SK-N-SH (cell line): Measurements from ENCODE around the gene ASCL2. TPM values are rescaled to one million over a fixed set of nuclear protein-coding genes. Genes with fewer than 3 reads are reported as not detected.

Experiments
- CTCF ChIA-PET: fragments of 300-600, 350-600 bp; formaldehyde crosslinking; extraction: SDS; loops from one replicate; lab custom pipeline; 2021; lab: Yijun Ruan, JAX
- POLR2A ChIA-PET: fragments of 350-600 bp; sonication (Branson Sonifier 250); formaldehyde crosslinking; extraction: SDS; loops from one replicate; lab custom pipeline; 2020; ENCODE audit warnings: antibody characterized with exemption, inconsistent platforms; lab: Yijun Ruan, JAX
- DNase-seq: peaks from one replicate; pipeline ENCODE4 v3.0.0; 2012
- H2AFZ ChIP-seq: fragments of 200-600 bp; sonication (generic); 2 replicates; pipeline ENCODE4 v1.8.1; 2016; ENCODE audit warnings: antibody characterized with exemption, mild to moderate bottlenecking, low read depth
- H3F3A ChIP-seq: fragments of 200-600 bp; sonication (generic); replicated peaks from 2 replicates; pipeline ENCODE3; 2016; ENCODE audit warnings: antibody characterized with exemption, mild to moderate bottlenecking; ENCODE audit not compliant: insufficient read depth
- H3K27ac ChIP-seq, 2 experiments: fragments of 200-500 bp in 1 of 2; fragments of 200-600 bp in 1 of 2; sonication (Bioruptor generic) in 1 of 2; sonication (generic), shearing (Covaris generic) in 1 of 2; 2 replicates each; pipeline versions ENCODE4 v1.5.1 to v1.6.1; 2014 to 2016; ENCODE audit warnings: low read depth in 2 of 2, inconsistent platforms in 1 of 2, low read length in 1 of 2, mild to moderate bottlenecking in 1 of 2, mixed read lengths in 1 of 2
- H3K27me3 ChIP-seq: fragments of 200-600 bp; sonication (generic), shearing (Covaris generic); 2 replicates; pipeline ENCODE4 v1.6.1; 2016; ENCODE audit warnings: mixed run types; ENCODE audit not compliant: insufficient read depth
- H3K36me3 ChIP-seq, 2 experiments: fragments of 200-500 bp in 1 of 2; fragments of 200-600 bp in 1 of 2; sonication (Bioruptor generic) in 1 of 2; sonication (generic) in 1 of 2; replicated peaks in 1 of 2; 2 replicates each; pipeline versions ENCODE3 to v1.5.1; 2014 to 2016; ENCODE audit warnings: low read length in 1 of 2, mild to moderate bottlenecking in 1 of 2; ENCODE audit not compliant: insufficient read depth in 2 of 2, control insufficient read depth in 1 of 2
- H3K4me1 ChIP-seq, 2 experiments: fragments of 200-500 bp in 1 of 2; fragments of 200-600 bp in 1 of 2; sonication (Bioruptor generic) in 1 of 2; sonication (generic), shearing (Covaris generic) in 1 of 2; 2 replicates each; pipeline versions ENCODE4 v1.5.1 to v1.6.1; 2014 to 2016; ENCODE audit warnings: low read depth in 1 of 2, low read length in 1 of 2, mixed run types in 1 of 2; ENCODE audit not compliant: insufficient read depth in 2 of 2, control insufficient read depth in 1 of 2
- H3K4me2 ChIP-seq: fragments of 200-600 bp; sonication (generic), shearing (Covaris generic); 2 replicates; pipeline ENCODE4 v1.6.1; 2017; ENCODE audit warnings: mixed run types
- H3K4me3 ChIP-seq, 2 experiments: fragments of 200-500 bp in 1 of 2; fragments of 200-600 bp in 1 of 2; sonication (Bioruptor generic) in 1 of 2; sonication (generic), shearing (Covaris generic) in 1 of 2; 2 replicates each; pipeline versions ENCODE4 v1.5.1 to v1.8.1; 2014 to 2016; ENCODE audit warnings: low read depth in 2 of 2, inconsistent platforms in 1 of 2, low read length in 1 of 2, mild to moderate bottlenecking in 1 of 2, mixed read lengths in 1 of 2, moderate library complexity in 1 of 2
- H3K79me2 ChIP-seq: fragments of 200-600 bp; sonication (generic); 2 replicates; pipeline ENCODE4 v1.8.1; 2017; ENCODE audit warnings: mild to moderate bottlenecking; ENCODE audit not compliant: insufficient read depth
- H3K9ac ChIP-seq: fragments of 200-600 bp; sonication (generic); 2 replicates; pipeline ENCODE4 v1.6.1; 2017; ENCODE audit warnings: mixed run types
- H3K9me2 ChIP-seq: fragments of 200-600 bp; sonication (generic); 2 replicates; pipeline ENCODE4 v1.6.1; 2017; ENCODE audit warnings: mixed run types
- H3K9me3 ChIP-seq: fragments of 200-600 bp; sonication (generic); 2 replicates; pipeline ENCODE4 v1.6.1; 2017; ENCODE audit warnings: mixed run types, mild to moderate bottlenecking, moderate library complexity
- H4K20me1 ChIP-seq: fragments of 200-600 bp; sonication (generic); 2 replicates; pipeline ENCODE4 v1.6.1; 2017; ENCODE audit warnings: mild to moderate bottlenecking, mixed run types; ENCODE audit not compliant: insufficient read depth
- FOXM1 ChIP-seq: IDR thresholded peaks from 2 replicates; pipeline ENCODE4 v1.4.0; 2012; ENCODE audit warnings: low read depth, mild to moderate bottlenecking
- MXI1 ChIP-seq: IDR thresholded peaks from 2 replicates; pipeline ENCODE4 v1.6.1; 2012; ENCODE audit warnings: mild to moderate bottlenecking, low read depth, low read length, improper control_type of control experiment
- POLR2AphosphoS5 ChIP-seq: IDR thresholded peaks from 2 replicates; pipeline ENCODE4 v1.6.1; 2012; ENCODE audit warnings: low read depth, low read length
- RFX5 ChIP-seq: IDR thresholded peaks from 2 replicates; pipeline ENCODE4 v1.6.1; 2012; ENCODE audit warnings: mild to moderate bottlenecking, improper control_type of control experiment, low read length
- SMC3 ChIP-seq: IDR thresholded peaks from 2 replicates; pipeline ENCODE4 v1.6.1; 2012; ENCODE audit warnings: low read depth, low read length, improper control_type of control experiment
- TAF1 ChIP-seq: IDR thresholded peaks from 2 replicates; pipeline ENCODE4 v1.6.1; 2012; ENCODE audit warnings: low read depth, mild to moderate bottlenecking, low read length, moderate library complexity, borderline replicate concordance
- WGBS: methylation state at CpG from one replicate; pipeline ENCODE4 v1.1.6; 2017; ENCODE audit warnings: low lambda C conversion rate; 5-methylcytosine and 5-hydroxymethylcytosine counted together
- polyA plus RNA-seq, 3 experiments: library from polyadenylated mRNA; depleted of rRNA; stranded (reverse); fragments of >200 nt; gene quantifications; 2 replicates each; pipeline ENCODE4 v1.2.3, GENCODE V29; 2012
- TF ChIP-seq, protein P1 (sequence below): IDR thresholded peaks from 2 replicates; pipeline ENCODE4; 2012
- TF ChIP-seq, protein P2 (sequence below): fragments of 200-600 bp; sonication (generic); IDR thresholded peaks from 2 replicates; pipeline ENCODE4 v1.6.1; 2017; ENCODE audit warnings: antibody characterized with exemption, mild to moderate bottlenecking, moderate library complexity
- TF ChIP-seq, protein P3 (sequence below): IDR thresholded peaks from 2 replicates; pipeline ENCODE4 v1.4.0; 2012; ENCODE audit warnings: low read depth, borderline replicate concordance
- TF ChIP-seq, protein P4 (sequence below): IDR thresholded peaks from 2 replicates; pipeline ENCODE4 v1.4.0; 2012; ENCODE audit warnings: low read depth, borderline replicate concordance

ASCL2 gene
- polyA plus RNA-seq, 1 of the 3 experiments (the other 2 are of a cell fraction): not detected

DNA sequence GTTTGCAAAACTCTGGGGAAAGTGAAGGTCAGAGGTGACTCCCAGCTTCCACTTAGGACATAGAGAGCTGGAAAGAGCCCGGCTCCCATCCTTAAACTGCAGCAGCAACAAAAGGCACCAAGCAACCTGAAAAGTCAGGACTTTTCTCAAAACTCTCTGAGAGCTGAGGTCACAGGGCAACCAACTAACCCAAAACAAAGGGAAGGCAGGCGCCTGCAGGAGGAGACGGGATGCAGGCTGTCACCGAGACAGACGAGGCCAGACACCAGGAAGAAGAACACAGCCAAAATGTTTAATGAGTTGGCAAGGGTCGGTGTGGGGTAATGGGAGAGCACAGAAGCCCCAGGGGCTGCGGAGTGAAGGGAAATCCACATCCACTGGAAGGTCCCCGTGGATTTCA, 19.9 kb downstream of the ASCL2 start:
- H3K9me3 ChIP-seq: no peaks in the 10 kb centered on the region
- no peaks in the 10 kb centered on the region for H3F3A ChIP-seq
- TF ChIP-seq SMC3: no peak
- H3K27me3 ChIP-seq: no peaks in the 10 kb centered on the region
- no peaks in the 10 kb centered on the region for H3K79me2 ChIP-seq
- no peaks in the 10 kb centered on the region for H3K36me3 ChIP-seq
- no peak overlapping the region for H3K4me3 ChIP-seq
- DNase-seq: no peak
- H3K4me1 ChIP-seq: peaks cover 0 to 6% of the 10 kb centered on the region in 2 experiments; a peak in 1 of 4 replicates
- H3K9me2 ChIP-seq: no peaks in the 10 kb centered on the region
- no peaks in the 10 kb centered on the region for H4K20me1 ChIP-seq
- POLR2A ChIA-PET: no interaction called here
- CTCF ChIA-PET: interaction anchor here (1.2 kb wide), 1 partner anchor 56 kb away, joined by 3 read pairs; no protein-coding TSS in a partner anchor
- no peak overlapping the region for H3K27ac ChIP-seq
- no peak overlapping the region for H2AFZ ChIP-seq
- WGBS: 46% methylated on average over 8 of the region's 8 CpGs
- no peak overlapping the region for H3K9ac ChIP-seq
- H3K4me2 ChIP-seq: no peak overlapping the region

DNA sequence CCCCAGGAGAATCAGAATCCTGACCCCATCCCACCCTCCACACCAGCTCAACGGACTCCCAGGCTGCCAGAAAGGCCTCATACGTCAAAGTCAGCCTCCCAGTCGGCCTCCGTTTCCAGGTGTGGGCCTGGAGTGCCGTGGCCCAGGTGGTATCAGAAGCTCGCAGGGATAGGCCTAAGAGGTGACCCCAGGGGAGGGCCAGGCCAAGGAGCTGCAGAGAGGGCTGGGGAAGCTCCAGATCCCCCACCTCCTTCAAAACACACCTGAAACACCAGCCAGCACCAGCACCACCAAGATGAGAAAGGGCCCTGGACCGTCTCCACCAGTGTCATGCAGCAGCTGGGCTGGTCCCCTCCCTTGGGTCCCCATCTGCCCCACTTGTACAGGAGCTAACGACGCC, 20.3 kb downstream of the ASCL2 start:
- ChIA-PET CTCF (interaction anchor here (1.6 kb wide), 1 partner anchor 52 kb away, joined by 6 read pairs; no protein-coding TSS in a partner anchor), POLR2A (no interaction called here)
- Histone ChIP-seq H2AFZ (no peak overlapping the region), H4K20me1 (no peaks in the 10 kb centered on the region), H3K9me3 (no peaks in the 10 kb centered on the region), H3K9me2 (no peaks in the 10 kb centered on the region), H3K27ac (no peak overlapping the region), H3K27me3 (no peaks in the 10 kb centered on the region), H3F3A (no peaks in the 10 kb centered on the region), H3K4me2 (no peak overlapping the region), H3K4me1 (peaks cover 0 to 6% of the 10 kb centered on the region in 2 experiments; a peak in 1 of 4 replicates), H3K36me3 (no peaks in the 10 kb centered on the region), H3K9ac (no peak overlapping the region), H3K79me2 (no peaks in the 10 kb centered on the region), H3K4me3 (no peak overlapping the region)
- no peak for DNase-seq
- 36% methylated on average over 6 of the region's 9 CpGs for WGBS
- TF ChIP-seq, protein P1, sequence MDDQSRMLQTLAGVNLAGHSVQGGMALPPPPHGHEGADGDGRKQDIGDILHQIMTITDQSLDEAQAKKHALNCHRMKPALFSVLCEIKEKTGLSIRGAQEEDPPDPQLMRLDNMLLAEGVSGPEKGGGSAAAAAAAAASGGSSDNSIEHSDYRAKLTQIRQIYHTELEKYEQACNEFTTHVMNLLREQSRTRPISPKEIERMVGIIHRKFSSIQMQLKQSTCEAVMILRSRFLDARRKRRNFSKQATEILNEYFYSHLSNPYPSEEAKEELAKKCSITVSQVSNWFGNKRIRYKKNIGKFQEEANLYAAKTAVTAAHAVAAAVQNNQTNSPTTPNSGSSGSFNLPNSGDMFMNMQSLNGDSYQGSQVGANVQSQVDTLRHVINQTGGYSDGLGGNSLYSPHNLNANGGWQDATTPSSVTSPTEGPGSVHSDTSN: no peak
- TF ChIP-seq MXI1 (no peak), TAF1 (no peak), FOXM1 (no peak), RFX5 (no peak), POLR2AphosphoS5 (no peak)
- TF ChIP-seq, protein P2, sequence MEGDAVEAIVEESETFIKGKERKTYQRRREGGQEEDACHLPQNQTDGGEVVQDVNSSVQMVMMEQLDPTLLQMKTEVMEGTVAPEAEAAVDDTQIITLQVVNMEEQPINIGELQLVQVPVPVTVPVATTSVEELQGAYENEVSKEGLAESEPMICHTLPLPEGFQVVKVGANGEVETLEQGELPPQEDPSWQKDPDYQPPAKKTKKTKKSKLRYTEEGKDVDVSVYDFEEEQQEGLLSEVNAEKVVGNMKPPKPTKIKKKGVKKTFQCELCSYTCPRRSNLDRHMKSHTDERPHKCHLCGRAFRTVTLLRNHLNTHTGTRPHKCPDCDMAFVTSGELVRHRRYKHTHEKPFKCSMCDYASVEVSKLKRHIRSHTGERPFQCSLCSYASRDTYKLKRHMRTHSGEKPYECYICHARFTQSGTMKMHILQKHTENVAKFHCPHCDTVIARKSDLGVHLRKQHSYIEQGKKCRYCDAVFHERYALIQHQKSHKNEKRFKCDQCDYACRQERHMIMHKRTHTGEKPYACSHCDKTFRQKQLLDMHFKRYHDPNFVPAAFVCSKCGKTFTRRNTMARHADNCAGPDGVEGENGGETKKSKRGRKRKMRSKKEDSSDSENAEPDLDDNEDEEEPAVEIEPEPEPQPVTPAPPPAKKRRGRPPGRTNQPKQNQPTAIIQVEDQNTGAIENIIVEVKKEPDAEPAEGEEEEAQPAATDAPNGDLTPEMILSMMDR: no peak
- TF ChIP-seq, protein P3, sequence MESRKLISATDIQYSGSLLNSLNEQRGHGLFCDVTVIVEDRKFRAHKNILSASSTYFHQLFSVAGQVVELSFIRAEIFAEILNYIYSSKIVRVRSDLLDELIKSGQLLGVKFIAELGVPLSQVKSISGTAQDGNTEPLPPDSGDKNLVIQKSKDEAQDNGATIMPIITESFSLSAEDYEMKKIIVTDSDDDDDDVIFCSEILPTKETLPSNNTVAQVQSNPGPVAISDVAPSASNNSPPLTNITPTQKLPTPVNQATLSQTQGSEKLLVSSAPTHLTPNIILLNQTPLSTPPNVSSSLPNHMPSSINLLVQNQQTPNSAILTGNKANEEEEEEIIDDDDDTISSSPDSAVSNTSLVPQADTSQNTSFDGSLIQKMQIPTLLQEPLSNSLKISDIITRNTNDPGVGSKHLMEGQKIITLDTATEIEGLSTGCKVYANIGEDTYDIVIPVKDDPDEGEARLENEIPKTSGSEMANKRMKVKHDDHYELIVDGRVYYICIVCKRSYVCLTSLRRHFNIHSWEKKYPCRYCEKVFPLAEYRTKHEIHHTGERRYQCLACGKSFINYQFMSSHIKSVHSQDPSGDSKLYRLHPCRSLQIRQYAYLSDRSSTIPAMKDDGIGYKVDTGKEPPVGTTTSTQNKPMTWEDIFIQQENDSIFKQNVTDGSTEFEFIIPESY: no peak
- TF ChIP-seq, protein P4, sequence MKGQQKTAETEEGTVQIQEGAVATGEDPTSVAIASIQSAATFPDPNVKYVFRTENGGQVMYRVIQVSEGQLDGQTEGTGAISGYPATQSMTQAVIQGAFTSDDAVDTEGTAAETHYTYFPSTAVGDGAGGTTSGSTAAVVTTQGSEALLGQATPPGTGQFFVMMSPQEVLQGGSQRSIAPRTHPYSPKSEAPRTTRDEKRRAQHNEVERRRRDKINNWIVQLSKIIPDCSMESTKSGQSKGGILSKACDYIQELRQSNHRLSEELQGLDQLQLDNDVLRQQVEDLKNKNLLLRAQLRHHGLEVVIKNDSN: no peak
